Mucosa of descending colon (tissue), 3 donors: Measurements from ENCODE around the gene TUBGCP3. TPM values are rescaled to one million over a fixed set of nuclear protein-coding genes. Genes with fewer than 3 reads are reported as not detected.

Source experiments
- ATAC-seq: fragments of 200-7000 bp; cut with Tn5 transposase; one replicate; pipeline ENCODE4 v1.9.1; 2020; ENCODE audit warnings: mild to moderate bottlenecking, moderate library complexity
- DNase-seq, 3 donors: peaks; one replicate each; pipeline ENCODE4 v3.0.0-alpha.2; 2020
- H3K36me3 ChIP-seq: fragments of 200-600 bp; one replicate; pipeline ENCODE4 v1.8.0; 2021; ENCODE audit warnings: low read depth, mild to moderate bottlenecking
- H3K4me1 ChIP-seq: fragments of 200-600 bp; one replicate; pipeline ENCODE4 v1.8.0; 2021; ENCODE audit warnings: low read depth, mild to moderate bottlenecking
- H3K4me3 ChIP-seq: fragments of 200-600 bp; one replicate; pipeline ENCODE4 v1.8.0; 2021; ENCODE audit warnings: mild to moderate bottlenecking
- H3K9me3 ChIP-seq: fragments of 200-600 bp; one replicate; pipeline ENCODE4 v1.8.0; 2021; ENCODE audit warnings: mild to moderate bottlenecking
- CTCF ChIP-seq: fragments of 200-600 bp; IDR thresholded peaks from one replicate; pipeline ENCODE4 v1.8.0; 2022; ENCODE audit warnings: antibody characterized with exemption, mild to moderate bottlenecking
- intact Hi-C, 2 donors: fragments of 100-400 bp; cut with DNase I in 1 of 2; cut with micrococcal nuclease in 1 of 2; formaldehyde crosslinking; loops; one replicate each; pipeline versions ENCODE4 v1.11.0 to v1.11.1; 2022; cut with DNase I, micrococcal nuclease
- total RNA-seq, 3 donors: library from RNA; stranded (reverse); fragmentation: NEBNext Ultra II Directional in 2 of 3; extraction: Animal tissue kit (Norgen Biotek cat#: 25700) in 2 of 3; gene quantifications; one replicate each; pipeline versions ENCODE4 v1.2.1 to v1.2.4, GENCODE V29; 2021 to 2023
- donor health status: DM: no; HTN: no; CAD: no; lungs with moderate emphysema.
- donor health status: DM: no; HTN: no; CAD: no.
- donor health status: DM: no; HTN: yes; CAD: no.

TUBGCP3 gene
- total RNA-seq, 3 donors from 2014 or later = 27.7 to 44.8 (median 32.7) TPM

GRCh38 chr13:112468069-112468468 is 119.9 kb downstream of the TUBGCP3 start:
- no peaks in the 10 kb centered on the region for H3K4me1 ChIP-seq
- no peak overlapping the region for H3K4me3 ChIP-seq
- H3K9me3 ChIP-seq = no peaks in the 10 kb centered on the region
- DNase-seq (no peak), ATAC-seq (no peak)
- no peak for TF ChIP-seq CTCF
- no peaks in the 10 kb centered on the region for H3K36me3 ChIP-seq
- intact Hi-C loops = no loop called here

- ATAC-seq (no peak), DNase-seq (peak in 1 of 3 donors; percentile 30)
- Histone ChIP-seq H3K9me3 (no peaks in the 10 kb centered on the region), H3K36me3 (no peaks in the 10 kb centered on the region), H3K4me1 (no peaks in the 10 kb centered on the region), H3K4me3 (no peak overlapping the region)
- no peak for TF ChIP-seq CTCF
- intact Hi-C loops = no loop called here
Measured at GRCh38 chr13:112467236-112467635, 120.7 kb downstream of the TUBGCP3 start.

GRCh38 chr13:112466132-112467058 is 121.6 kb downstream of the TUBGCP3 start:
- TF ChIP-seq CTCF = no peak
- intact Hi-C loops = no loop called here
- Histone ChIP-seq H3K4me3 (no peak overlapping the region), H3K4me1 (no peaks in the 10 kb centered on the region), H3K36me3 (no peaks in the 10 kb centered on the region), H3K9me3 (no peaks in the 10 kb centered on the region)
- peak in 1 of 3 donors; percentile 35 for DNase-seq
- no peak for ATAC-seq

- Histone ChIP-seq H3K4me1 (no peaks in the 10 kb centered on the region), H3K9me3 (no peaks in the 10 kb centered on the region), H3K4me3 (no peak overlapping the region), H3K36me3 (no peaks in the 10 kb centered on the region)
- intact Hi-C loops = no loop called here
- ATAC-seq = no peak
- no peak for TF ChIP-seq CTCF
- DNase-seq = peak in 1 of 3 donors; percentile 41
Measured at GRCh38 chr13:112465251-112466131, 122.5 kb downstream of the TUBGCP3 start.

GRCh38 chr13:112464720-112465119 is 123.2 kb downstream of the TUBGCP3 start:
- no peak overlapping the region for H3K4me3 ChIP-seq
- TF ChIP-seq CTCF = no peak
- intact Hi-C loops = no loop called here
- ATAC-seq = no peak
- peak in 1 of 3 donors; percentile 15 for DNase-seq
- H3K9me3 ChIP-seq = no peaks in the 10 kb centered on the region
- H3K4me1 ChIP-seq = no peaks in the 10 kb centered on the region
- no peaks in the 10 kb centered on the region for H3K36me3 ChIP-seq
